Measurements from ENCODE around the gene RAD23A. TPM values are rescaled to one million over a fixed set of nuclear protein-coding genes. Genes with fewer than 3 reads are reported as not detected.

RAD23A gene
- total and polyA plus RNA-seq, 2 donors (not counting 1 experiment from before 2014, with no cell fraction given): 46.2 to 72.2 TPM

GRCh38 chr19:12983542-12984142 is 38.0 kb downstream of the RAD23A start:
- Histone ChIP-seq H3K27me3 (ENCODE audit: control insufficient read depth, insufficient read depth, low read length) (no peaks in the 10 kb centered on the region), H4K20me1 (ENCODE audit: control insufficient read depth, extremely low read depth, insufficient read depth, low read length) (no peaks in the 10 kb centered on the region), H3K4me2 (ENCODE audit: extremely low read depth, insufficient read depth, low read length) (peak overlapping the region; percentile 77), H3K9me3 (ENCODE audit: control insufficient read depth, insufficient read depth, low read depth, low read length) (no peaks in the 10 kb centered on the region), H3K4me3 (replicated peaks in 1 of 4; ENCODE audit: control extremely low read depth in 1 of 4, insufficient read depth in 1 of 4, low read depth in 3 of 4, low read length in 4 of 4) (peak overlapping the region in 3 of 4 experiments; percentile 39 to 55 (median 54)), H3K36me3 (ENCODE audit: control insufficient read depth, insufficient read depth, low read length) (no peaks in the 10 kb centered on the region), H3K4me1 (ENCODE audit: control insufficient read depth, extremely low read depth, insufficient read depth, low read length) (peaks cover 11% of the 10 kb centered on the region), H2AFZ (ENCODE audit: low read length) (no peak overlapping the region), H3K27ac (ENCODE audit: insufficient read depth, low read length) (no peak overlapping the region), H3K79me2 (ENCODE audit: control insufficient read depth, insufficient read depth, low read length) (no peaks in the 10 kb centered on the region), H3K9ac (ENCODE audit: insufficient read depth, low read length) (peak overlapping the region; percentile 49)
- TF ChIP-seq CTCF (conservative IDR thresholded peaks at IDR 0.05 in 1 of 2, IDR thresholded peaks at IDR 0.05 in 1 of 2; ENCODE audit: low read depth in 1 of 2, low read length in 2 of 2) (peak; percentile 54 to 73), EZH2 (IDR thresholded peaks at IDR 0.05; ENCODE audit: low read length, missing control alignments) (no peak)
- DNase-seq (ENCODE audit: low read depth in 2 of 2): peak; percentile 63 to 73

GRCh38 chr19:12984143-12984627 is 38.5 kb downstream of the RAD23A start:
- Histone ChIP-seq H3K27ac (ENCODE audit: insufficient read depth, low read length) (no peak overlapping the region), H3K36me3 (ENCODE audit: control insufficient read depth, insufficient read depth, low read length) (no peaks in the 10 kb centered on the region), H3K4me2 (ENCODE audit: extremely low read depth, insufficient read depth, low read length) (no peak overlapping the region), H3K27me3 (ENCODE audit: control insufficient read depth, insufficient read depth, low read length) (no peaks in the 10 kb centered on the region), H3K9me3 (ENCODE audit: control insufficient read depth, insufficient read depth, low read depth, low read length) (no peaks in the 10 kb centered on the region), H3K9ac (ENCODE audit: insufficient read depth, low read length) (no peak overlapping the region), H4K20me1 (ENCODE audit: control insufficient read depth, extremely low read depth, insufficient read depth, low read length) (no peaks in the 10 kb centered on the region), H2AFZ (ENCODE audit: low read length) (no peak overlapping the region), H3K4me3 (replicated peaks in 1 of 4; ENCODE audit: control extremely low read depth in 1 of 4, insufficient read depth in 1 of 4, low read depth in 3 of 4, low read length in 4 of 4) (no peak overlapping the region), H3K4me1 (ENCODE audit: control insufficient read depth, extremely low read depth, insufficient read depth, low read length) (peaks cover 11% of the 10 kb centered on the region), H3K79me2 (ENCODE audit: control insufficient read depth, insufficient read depth, low read length) (no peaks in the 10 kb centered on the region)
- DNase-seq (ENCODE audit: low read depth in 2 of 2): peak in 1 of 2 donors; percentile 45
- TF ChIP-seq EZH2 (IDR thresholded peaks at IDR 0.05; ENCODE audit: low read length, missing control alignments): no peak
- no peak for TF ChIP-seq CTCF (conservative IDR thresholded peaks at IDR 0.05 in 1 of 2, IDR thresholded peaks at IDR 0.05 in 1 of 2; ENCODE audit: low read depth in 1 of 2, low read length in 2 of 2)

GRCh38 chr19:12984683-12985048 is 39.0 kb downstream of the RAD23A start:
- no peaks in the 10 kb centered on the region for H3K27me3 ChIP-seq (ENCODE audit: control insufficient read depth, insufficient read depth, low read length)
- H3K27ac ChIP-seq (ENCODE audit: insufficient read depth, low read length): no peak overlapping the region
- no peak overlapping the region for H3K4me3 ChIP-seq (replicated peaks in 1 of 4; ENCODE audit: control extremely low read depth in 1 of 4, insufficient read depth in 1 of 4, low read depth in 3 of 4, low read length in 4 of 4)
- H3K79me2 ChIP-seq (ENCODE audit: control insufficient read depth, insufficient read depth, low read length): no peaks in the 10 kb centered on the region
- no peak overlapping the region for H3K9ac ChIP-seq (ENCODE audit: insufficient read depth, low read length)
- H2AFZ ChIP-seq (ENCODE audit: low read length): no peak overlapping the region
- no peaks in the 10 kb centered on the region for H3K36me3 ChIP-seq (ENCODE audit: control insufficient read depth, insufficient read depth, low read length)
- H3K4me1 ChIP-seq (ENCODE audit: control insufficient read depth, extremely low read depth, insufficient read depth, low read length): peaks cover 11% of the 10 kb centered on the region
- H4K20me1 ChIP-seq (ENCODE audit: control insufficient read depth, extremely low read depth, insufficient read depth, low read length): no peaks in the 10 kb centered on the region
- DNase-seq (ENCODE audit: low read depth in 2 of 2): no peak
- no peak for TF ChIP-seq EZH2 (IDR thresholded peaks at IDR 0.05; ENCODE audit: low read length, missing control alignments)
- TF ChIP-seq CTCF (conservative IDR thresholded peaks at IDR 0.05 in 1 of 2, IDR thresholded peaks at IDR 0.05 in 1 of 2; ENCODE audit: low read depth in 1 of 2, low read length in 2 of 2): no peak
- H3K4me2 ChIP-seq (ENCODE audit: extremely low read depth, insufficient read depth, low read length): no peak overlapping the region
- H3K9me3 ChIP-seq (ENCODE audit: control insufficient read depth, insufficient read depth, low read depth, low read length): no peaks in the 10 kb centered on the region
